Fibroblast of peridontal ligament (primary cell): Measurements from ENCODE around the gene SLC25A43.
"Not testable (repeated sequence)": the region's sequence is repeated elsewhere in the genome, so short reads cannot be mapped to it uniquely, and the experiment has no call there.

Experiments
- DNase-seq: peaks from one replicate; pipeline ENCODE4 v3.0.0-alpha.2; 2010; ENCODE audit errors: extremely low read depth

SLC25A43 gene

DNA sequence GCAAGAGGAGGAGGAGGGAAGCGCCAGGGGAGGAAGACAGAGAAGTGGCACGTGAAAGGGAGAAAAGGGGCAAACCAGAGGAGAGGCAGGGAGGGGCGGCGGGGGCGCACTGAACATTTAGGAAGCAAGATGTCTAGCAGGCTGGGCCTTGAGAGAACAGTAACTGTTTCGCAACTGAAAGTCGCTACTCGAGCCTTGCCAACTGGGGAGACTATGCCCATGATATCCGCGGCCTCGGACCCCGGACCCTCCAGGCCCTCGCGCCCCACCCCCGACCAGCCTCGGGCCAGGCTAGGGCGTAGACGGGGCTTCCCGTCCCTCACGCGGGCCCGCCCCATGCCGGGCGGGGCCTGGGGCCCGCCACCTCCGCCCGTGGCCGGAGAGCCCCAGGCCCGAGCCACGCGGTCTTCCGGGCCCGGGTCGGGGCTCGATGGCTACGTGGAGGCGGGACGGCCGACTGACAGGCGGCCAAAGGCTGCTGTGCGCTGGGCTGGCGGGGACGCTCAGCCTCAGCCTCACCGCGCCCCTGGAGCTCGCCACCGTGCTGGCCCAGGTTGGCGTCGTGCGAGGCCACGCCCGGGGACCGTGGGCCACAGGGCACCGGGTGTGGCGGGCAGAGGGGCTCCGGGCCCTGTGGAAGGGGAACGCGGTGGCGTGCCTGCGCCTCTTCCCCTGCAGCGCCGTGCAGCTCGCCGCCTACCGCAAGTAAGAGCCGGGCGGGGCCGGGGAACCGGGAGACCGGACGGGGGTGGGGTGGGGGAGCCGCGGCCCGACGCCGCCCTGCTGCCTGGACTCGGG lies at the start of gene SLC25A43:
Gene SLC25A43 (plus strand): TSS at position 363 of the 798 bp plus-strand sequence. CDS start 68 bp downstream, at position 431.
- peak; percentile 23 for DNase-seq

DNA sequence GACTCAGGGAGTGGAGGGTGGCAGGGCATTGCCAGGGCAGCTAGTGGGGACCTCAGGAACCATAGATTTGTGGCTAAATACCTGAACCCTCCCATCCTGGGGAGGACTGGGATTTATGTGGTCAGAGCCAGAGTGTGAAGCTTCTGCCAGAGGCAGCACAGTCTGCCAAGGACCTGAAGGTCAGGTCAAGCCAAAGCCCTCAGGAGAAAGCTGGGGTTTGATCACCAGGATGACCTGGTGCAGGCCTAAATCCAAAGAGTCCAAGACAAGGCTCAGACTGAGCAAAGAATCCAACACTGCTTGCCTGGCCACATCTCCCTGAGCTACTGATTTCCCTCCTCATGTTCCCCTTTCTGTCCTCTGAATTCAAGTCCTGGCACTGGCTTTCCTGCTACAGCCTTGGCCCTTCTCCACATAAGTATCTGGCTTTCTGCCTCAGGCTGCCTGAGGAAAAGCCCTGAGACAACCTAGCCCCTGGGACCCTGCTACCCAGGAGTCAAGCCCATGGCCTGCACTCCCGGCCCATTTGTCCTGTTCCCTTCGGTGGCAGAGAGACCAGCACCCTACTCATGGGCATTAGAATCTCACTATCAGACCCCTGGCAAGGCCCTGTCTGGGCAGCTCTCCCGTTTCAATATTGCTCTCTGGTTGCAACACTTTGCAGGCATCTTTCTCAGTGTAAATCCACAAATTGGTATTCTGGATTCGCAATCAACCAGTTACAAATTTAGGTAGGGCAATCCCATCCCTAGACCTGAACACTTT lies 39.3 kb upstream of the SLC25A43 start:
- DNase-seq = peak; percentile 36

DNA sequence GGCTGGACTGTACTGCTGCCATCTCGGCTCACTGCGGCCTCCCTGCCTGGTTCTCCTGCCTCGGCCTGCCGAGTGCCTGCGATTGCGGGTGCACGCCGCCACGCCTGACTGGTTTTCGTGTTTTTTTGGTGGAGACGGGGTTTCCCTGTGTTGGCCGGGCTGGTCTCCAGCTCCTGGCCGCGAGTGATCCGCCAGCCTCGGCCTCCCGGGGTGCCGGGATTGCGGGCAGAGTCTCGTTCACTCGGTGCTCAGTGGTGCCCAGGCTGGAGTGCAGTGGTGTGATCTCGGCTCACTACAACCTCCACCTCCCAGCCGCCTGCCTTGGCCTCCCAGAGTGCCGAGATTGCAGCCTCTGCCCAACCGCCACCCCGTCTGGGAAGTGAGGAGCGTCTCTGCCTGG lies 37.7 kb upstream of the SLC25A43 start:
- not testable (repeated sequence) for DNase-seq

DNA sequence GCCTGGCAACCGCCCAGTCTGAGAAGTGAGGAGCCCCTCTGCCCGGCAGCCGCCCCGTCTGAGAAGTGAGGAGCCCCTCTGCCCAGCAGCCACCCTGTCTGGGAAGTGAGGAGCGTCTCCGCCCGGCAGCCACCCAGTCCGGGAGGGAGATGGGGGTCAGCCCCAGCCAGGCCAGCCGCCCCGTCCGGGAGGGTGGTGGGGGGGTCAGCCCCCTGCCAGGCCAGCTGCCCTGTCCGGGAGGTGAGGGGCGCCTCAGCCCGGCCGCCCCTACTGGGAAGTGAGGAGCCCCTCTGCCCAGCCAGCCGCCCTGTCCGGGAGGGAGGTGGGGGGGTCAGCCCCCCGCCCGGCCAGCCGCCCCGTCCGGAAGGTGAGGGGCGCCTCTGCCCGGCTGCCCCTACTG lies 37.1 kb upstream of the SLC25A43 start:
- DNase-seq = not testable (repeated sequence)

DNA sequence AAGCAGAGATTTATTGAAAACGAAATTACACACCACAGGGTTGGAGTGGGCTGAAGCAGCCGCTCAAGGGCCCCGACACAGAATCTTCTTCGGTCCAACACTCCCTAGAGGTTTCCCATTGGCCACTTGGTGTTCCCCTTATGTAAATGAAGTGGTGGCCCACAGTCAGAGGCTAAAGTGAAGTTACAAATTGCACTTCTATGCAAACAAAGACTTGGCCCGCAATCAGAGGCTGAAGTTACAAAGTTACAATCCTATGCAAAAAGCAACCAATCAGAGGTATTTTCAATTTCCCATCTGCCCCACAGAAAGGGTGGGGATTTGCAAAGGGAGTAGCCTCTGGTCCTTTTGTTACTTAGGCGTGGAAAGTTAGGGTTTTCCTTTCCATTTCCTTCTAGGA lies 35.7 kb upstream of the SLC25A43 start:
- no peak for DNase-seq

DNA sequence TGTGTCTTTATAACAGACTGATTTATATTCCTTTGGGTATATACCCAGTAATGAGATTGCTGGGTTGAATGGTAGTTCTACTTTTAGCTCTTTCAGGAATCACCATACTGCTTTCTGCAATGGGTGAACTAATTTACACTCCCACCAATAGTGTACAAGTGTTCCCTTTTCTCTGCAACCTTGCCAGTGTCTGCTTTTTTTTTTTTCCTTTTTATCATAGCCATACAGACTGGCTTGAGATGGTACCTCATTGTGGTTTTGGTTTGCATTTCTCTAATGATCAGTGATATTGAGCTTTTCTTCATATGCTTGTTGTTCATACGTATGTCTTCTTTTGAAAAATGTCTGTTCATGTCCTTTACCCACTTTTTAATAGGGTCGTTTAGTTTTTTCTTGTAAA lies 27.3 kb upstream of the SLC25A43 start:
- DNase-seq = not testable (repeated sequence)

DNA sequence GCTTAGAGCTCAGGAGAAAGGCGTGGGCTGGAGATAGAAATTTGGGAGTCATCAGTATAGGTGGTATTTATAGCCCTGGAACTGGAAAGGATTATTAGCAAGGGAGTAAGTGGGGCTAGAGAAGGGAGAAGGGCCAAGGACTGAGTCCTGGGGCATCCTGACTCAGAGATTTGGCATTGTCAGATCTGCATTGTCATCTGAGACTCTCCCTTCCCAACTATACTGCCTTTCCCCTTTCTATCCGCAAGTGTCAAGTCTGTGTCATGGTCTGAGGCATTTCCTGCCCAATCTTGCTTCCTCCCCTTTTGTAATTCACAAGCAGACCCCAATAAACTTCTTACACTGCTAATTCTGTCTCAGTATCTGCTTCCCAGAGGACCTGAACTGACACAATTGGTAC lies 24.4 kb upstream of the SLC25A43 start:
- peak; percentile 19 for DNase-seq

DNA sequence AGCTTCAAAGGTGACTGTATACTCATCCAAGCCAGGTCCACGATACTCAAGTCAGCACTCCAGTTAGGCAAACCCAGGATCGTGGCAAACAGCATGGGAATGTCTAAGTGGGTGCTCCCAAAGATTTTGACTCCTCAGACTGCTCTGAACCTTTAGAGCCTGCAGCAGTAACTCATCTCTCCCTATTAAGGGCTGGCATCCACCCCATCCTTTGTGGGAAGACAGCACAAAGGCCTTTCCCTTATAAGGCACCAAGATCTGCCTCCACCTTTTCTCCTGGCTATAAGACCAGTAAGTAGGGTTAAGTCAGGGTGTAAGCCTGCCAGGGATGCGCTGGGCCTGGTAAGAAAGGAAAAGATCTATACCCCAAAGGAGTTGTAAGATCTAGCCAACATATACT lies 23.6 kb upstream of the SLC25A43 start:
- peak; percentile 28 for DNase-seq

DNA sequence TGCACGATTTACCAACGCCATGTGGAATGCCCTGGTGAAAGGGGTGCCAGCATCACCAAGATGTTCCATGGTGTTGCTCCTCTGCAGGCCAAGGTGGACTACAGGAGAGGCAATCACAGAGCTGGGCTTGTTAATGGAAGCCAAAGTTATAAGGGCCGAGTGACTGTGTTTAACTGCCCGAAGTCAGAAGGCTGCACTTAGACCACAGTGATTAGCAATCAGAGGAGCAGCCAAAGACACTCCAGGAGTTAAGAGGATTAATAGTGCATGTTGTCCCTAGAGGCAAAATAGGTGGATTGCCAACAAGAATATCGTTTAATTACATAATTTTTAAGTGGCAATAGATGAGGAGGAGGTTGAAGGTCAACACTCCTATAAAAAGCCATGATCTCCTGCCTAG lies 22.8 kb upstream of the SLC25A43 start:
- DNase-seq = no peak

DNA sequence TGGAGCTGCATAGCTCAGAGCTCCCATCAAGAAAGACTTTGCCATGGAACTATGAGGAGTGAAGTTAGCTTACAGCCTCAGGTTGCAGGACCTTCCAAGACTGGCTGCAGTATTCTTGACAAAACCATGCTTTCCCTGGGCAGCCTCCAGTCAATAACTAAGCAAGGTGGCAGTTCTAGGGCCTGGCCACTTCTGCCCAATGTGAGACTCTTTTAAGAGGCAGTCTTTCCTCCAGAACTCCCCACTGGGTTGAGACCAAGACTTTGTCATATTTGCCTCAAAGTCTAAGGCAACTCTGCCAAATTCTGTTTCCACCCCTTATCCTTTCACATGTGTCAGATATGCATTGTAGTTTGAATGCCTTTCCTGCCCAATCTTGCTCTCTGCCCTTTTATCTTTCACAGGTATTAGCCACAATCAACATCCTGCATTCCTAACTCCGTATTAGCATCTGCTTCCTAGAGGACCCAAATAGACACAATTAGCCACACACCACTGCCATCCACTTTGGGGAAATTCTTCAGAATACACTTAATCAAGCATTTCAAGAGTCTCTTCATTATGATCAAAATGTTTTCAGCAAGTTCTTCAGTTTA lies 17.7 kb upstream of the SLC25A43 start:
- DNase-seq = no peak

DNA sequence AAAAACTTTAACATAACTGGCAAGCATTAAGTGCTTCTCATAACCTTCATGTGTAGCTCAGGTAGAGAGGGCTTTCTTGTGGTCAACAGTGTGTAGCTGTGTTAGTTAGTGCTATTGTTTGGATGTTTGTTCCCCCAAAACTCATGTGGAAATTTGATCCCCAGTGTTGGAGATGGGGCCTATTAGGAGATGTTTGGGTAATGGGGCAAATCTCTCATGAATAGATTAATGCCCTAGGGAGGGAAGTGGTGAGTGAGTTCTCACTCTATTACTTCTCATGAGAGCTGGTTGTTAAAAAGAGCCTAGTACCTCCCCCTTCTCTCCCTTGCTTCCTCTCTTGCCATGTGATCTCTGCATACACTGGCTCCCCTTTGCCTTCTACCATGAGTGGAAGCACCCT lies 16.5 kb upstream of the SLC25A43 start:
- DNase-seq = no peak

DNA sequence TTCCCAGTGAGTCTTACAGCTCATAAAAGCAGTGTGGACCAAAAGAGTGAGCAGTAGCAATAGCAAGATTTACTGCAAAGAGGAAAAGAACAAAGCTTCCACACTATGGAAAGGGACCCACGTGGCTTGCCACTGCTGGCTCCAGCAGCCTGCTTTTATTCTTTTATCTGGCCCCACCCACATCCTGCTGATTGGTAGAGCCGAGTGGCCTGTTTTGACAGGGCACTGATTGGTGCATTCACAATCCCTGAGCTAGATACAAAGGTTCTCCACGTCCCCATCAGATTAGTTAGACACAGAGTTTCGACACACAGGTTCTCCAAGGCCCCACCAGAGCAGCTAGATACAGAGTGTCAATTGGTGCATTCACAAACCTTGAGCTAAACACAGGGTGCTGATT lies 12.5 kb upstream of the SLC25A43 start:
- DNase-seq = not testable (repeated sequence)

DNA sequence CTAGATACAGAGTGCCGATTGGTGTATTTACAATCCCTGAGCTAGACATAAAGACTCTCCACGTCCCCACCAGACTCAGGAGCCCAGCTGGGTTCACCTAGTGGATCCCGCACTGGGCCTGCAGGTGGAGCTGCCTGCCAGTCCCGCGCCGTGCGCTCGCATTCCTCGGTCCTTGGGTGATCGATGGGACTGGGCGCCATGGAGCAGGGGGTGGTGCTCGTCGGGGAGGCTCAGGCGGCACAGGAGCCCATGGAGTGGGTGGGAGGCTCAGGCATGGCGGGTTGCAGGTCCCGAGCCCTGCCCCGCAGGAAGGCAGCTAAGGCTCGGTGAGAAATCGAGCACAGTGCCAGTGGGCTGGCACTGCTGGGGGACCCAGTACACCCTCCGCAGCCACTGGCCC lies 11.7 kb upstream of the SLC25A43 start:
- not testable (repeated sequence) for DNase-seq

DNA sequence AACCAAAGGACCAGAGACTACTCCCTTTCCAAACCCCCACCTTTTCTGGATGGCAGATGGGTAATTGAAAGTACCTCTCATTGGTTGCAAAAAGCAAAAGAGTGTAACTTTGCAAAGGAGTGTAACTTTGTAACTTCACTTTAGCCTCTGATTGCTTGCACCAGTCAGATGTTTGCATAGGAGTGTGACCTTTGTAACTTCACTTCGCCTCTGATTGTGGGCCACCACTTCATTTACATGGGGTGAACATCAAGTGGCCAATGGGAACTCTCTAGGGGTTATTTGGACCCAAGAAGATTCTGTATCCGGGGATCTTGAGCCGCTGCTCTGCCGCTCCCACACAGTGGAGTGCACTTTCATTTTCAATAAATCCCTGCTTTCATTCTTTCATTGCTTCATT lies 9.9 kb upstream of the SLC25A43 start:
- DNase-seq = no peak

DNA sequence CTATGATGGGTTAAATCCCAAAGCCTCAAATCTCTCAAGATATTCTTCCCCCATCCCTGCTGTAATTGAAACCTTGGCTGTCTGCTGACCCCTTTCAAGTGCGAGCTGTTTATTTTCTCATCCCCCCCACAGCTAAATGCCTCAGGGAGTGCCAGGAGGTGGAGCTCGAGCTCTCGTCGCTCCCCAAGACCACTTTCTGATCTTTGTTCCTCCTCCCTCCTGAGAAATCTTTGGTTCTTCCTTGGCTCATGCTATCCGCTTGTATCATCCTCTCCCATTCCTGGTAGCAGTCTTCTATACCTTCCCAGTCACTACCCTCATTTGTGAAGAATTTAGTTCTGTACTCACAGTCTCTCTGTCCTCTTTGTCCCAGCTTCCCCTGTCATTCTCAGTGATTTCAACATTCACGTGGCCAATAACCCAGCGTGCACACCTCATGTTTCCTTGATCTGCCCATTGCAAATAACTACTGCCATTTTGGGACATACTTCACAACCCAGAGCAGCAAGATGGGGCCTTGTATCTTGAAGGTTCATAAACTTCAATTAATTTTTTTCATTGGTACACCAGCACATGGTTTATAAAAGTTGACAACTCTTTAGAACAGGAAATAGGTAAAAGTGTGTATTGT lies 9.2 kb upstream of the SLC25A43 start:
- no peak for DNase-seq

DNA sequence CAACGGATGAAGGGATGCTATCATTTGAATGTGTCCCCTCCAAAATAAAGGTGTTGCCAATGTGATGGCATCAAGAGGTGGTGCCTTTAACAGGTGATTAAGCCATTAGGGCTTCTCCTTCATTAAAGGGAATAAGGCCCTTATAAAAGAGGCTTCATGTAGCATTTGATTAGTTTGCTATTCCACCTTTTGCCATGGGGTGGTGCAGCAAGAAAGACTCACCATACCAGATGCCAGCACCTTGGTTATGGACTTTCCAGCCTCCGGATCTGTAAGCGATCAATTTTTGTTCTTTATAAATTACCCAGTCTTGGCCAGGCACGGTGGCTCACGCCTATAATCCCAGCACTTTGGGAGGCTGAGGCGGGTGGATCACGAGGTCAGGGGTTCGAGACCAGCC lies 7.9 kb upstream of the SLC25A43 start:
- DNase-seq = peak; percentile 59

DNA sequence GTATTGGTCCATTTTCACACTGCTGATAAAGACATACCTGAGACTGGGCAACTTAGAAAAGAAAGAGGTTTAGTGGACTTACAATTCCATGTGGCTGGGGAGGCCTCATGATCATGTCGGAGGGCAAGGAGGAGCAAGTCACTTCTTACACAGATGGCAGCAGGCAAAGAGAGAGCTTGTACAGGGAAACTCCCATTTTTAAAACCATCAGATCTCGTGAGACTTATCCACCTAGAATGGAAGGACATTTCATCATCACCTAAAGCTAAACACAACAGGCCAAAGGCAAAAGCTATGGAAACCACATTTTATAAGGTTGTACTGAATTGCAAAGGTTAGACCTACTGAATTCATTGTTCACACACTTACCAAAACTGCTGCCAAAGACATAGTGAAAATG lies 6.0 kb upstream of the SLC25A43 start:
- no peak for DNase-seq

DNA sequence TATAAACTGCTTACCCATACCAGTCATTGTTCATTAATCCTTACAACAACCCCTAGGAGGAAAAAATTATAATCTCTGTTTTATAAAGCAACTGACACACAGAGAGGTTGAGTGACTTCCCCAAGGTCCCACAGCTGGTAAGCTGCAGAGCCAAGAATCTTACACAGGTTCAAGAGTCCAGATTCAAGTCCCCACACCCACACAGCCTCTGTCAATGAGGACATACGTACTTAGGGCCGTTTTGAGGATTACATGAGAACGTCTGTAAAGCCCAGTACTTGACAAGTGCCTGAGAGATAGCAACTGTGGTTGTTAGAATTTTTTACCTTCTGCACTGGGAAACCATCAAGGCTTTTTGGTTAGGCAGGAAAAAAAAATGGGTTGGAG lies 556 bp upstream of the SLC25A43 start:
- DNase-seq = peak; percentile 13

DNA sequence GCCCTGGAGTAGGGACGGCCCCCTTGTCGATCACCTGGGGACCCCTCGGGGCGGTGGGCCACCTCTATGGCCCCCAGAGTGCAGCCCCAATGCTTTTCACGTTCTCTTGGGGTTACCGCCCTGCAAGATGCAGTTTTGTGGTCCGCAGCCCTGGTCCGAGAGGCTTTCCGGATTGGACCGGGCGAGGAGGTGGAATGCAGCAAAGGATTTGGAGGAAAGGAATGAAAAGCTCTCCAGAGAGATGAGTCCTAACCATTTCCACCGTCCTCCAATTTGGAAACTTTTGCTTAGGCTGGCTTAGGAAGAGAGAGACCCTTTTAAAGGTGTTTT lies 601 bp downstream of the SLC25A43 start:
- peak; percentile 45 for DNase-seq

DNA sequence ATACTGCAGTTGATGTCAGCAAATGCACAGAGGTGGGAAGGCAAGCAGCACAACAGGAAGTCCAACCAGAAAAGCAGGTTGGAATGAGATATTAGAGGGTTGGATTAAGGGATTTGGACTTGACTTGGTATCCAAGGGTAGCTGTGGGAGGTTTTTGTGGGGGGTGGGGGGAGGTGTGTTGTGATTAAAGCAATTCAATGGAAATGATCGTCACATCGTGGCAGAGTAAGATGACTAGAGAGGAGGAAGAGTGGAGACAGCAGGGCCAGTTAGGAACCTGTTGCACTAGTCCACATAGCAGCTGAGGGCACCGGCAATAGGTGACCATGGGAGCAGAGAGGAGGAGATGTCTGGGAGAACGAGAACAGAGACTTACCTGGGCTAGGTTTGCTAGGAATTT lies 2.4 kb downstream of the SLC25A43 start:
- DNase-seq = no peak

DNA sequence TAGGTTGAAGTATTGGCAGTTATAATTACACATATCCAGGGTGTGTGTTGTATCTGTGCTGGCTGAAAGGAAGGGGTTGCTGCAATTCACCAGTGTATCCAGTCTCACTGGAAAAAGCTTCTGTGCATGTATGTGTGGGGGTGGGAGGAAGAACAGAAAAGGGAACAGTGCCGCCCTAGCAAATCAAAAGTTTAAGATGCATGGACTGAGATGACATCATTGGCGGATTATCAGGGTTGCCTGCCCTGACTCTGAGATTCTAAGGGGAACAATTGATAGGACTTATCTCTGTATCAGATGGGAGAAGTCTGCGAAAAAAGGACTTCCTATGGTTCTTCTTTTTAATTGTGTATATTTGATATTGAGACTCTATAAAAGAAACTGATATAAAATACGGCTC lies 3.5 kb downstream of the SLC25A43 start:
- no peak for DNase-seq

DNA sequence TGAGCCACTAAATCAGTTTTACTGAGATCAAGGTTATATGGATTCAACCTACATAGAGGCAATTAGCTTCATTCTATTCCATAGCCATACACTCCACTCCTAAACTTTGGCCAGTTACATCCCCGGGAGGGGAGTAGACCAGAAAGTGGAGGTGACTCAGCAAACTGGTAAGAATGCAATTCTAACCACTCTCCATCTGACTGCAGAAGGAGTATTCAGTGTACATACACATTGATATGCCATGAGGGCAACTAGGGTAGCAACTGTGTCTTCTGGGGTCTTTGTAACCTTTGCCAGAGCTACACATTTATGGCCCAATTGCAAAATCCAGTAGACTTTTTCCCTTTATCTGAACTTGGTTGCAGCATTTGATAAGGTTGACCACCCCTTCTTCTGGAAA lies 7.6 kb downstream of the SLC25A43 start:
- peak; percentile 37 for DNase-seq
